Middle frontal gyrus (tissue), 1 donor: ENCODE measurements around the gene SH2B2.

Source experiments
- DNase-seq: peaks from one replicate; pipeline ENCODE4 v3.0.0-alpha.2; 2015; ENCODE audit warnings: low spot score; ENCODE audit errors: extremely low spot score

SH2B2 gene

DNA sequence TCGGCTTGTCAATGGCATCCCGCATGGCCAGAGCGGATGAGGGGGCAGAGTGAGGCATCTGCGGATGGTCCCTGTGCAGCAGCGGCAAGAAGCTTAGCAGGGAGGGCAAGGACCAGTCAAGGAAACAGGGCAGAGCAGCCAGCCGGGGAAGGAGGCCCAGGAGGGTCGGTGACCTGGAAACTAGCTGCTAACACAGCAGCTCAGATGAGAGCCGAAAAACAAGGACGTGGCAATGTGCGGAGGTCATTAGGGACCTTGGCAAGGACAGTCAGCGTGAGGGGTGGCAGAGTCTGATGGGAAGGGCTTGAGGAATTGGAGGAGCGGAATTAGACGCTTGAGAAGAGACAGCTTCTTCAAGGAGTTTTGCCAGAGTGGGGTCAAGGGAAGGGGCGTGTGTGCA, 20.1 kb upstream of the SH2B2 start:
- DNase-seq, result no peak

DNA sequence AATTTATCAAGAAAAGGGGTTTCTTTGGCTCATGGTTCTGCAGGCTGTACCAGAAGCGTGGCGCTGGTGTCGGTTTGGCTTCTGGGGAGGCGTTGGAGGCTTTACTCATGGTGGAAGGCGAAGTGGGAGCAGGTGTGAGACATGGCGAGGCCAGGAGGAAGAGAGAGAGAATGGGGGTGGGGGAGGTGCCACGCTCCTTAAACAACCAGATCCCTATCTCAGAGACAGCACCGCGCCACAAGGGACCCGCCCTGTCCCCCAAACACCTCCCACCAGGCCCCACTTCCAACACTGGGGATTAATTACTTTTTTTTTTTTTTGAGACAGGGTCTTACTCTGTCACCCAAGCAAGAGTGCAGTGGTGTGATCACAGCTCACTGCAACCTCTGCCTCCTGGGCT, 18.0 kb upstream of the SH2B2 start:
- DNase-seq, result no peak

DNA sequence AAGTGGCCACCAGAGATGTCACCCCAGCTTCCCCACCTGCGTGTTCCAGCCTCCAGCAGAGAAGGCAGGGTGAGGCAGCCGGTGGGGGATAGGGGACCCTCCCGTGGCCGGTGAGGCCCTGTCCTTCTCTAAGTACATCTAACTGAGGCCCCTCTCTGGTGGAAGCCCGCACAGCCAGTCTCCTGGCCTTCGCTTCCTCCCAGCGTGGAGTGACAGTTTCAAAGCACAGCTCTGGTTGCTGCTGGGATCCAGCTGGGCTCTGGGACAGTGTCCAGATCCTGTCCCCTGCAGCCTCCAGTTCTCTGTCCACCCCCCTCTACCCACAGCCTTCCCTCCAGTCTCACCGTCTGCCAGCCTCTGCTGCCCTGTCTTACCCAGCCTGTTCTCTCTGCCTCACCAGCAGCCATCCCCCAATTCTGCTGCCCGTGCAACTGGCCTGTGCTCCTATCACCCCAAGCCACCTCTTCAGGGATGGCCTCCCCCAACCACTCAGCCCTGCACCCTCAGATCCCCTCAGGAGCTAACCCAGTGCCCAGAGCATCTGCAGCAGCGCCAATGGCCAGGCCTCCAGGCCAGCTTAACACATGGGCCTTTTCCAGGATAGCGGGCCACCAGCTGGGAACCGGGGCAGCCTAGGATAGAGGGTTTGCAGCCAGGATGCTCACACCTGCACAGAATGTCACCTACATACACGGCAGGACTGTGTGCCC, 16.3 kb upstream of the SH2B2 start:
- DNase-seq, result no peak

DNA sequence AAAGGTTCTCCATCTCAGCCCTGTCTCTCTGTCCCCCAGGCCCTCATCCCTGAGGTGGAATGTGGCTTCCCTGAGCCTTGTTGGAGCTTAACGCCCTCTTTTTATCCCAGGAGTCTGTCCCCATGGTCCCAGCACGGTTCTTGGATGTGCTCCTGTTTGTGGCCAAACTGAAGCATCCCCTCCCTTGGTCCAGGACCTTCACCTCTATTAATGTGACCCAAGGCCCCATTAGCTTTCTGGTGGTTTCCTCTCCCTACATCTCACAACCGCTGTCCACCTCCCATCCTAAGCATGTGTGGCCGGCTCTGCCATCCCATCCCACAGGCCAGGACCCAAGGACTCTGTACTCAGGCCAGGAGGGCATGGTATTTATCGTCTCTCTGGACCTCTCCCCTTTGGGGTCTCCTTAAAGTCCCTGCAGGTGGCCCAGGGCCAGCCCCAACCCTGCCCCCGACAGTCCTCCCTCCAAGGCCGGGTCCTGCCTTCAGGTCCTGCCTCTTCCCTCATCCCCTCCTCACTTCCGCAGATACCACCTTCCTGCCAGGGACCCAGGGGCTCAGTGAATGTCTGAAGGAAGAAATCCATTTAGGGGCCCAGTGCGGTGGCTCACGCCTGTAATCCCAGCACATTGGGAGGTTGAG, 15.4 kb upstream of the SH2B2 start:
- DNase-seq, result no peak

DNA sequence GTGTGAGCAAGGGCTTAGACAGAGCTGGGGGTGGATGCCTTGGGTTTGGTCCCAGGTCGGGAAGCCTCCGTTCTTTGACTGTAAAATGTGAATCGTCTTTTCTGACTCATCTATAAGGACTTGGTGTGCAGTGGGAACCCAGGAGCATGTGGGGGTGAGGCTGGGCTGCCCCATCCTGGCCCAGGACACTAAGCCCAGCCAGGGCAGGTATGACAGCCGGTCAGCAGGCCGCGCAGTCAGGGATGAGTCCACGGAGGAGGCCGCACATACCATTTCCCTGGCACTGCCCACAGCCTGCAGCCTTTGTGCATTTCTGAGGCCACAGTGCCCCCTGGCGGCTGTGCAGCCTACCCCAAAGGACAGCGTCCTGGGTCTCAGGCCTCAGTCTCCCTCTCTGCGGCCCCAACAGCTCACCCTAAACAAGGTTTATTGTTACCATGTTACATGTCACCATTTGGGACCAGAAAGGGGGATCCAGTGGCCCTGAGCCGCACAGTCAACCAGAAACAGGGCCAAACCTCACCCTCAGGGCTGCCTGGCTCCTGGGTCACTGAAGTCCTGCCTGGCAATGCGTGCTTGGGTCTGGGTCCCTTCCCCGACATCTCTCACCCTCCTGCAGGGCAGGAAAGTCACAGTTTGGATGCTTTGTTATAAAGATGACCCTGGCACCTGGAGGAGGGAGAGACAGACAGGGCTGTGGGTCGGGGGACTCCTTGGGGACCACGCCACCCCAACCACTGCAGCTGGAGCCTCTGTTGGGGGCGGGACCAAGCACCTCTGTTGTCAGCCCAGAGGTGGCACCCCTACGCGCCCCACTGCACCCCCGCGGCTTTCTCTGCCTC, 14.4 kb upstream of the SH2B2 start:
- DNase-seq, result peak; percentile 66

DNA sequence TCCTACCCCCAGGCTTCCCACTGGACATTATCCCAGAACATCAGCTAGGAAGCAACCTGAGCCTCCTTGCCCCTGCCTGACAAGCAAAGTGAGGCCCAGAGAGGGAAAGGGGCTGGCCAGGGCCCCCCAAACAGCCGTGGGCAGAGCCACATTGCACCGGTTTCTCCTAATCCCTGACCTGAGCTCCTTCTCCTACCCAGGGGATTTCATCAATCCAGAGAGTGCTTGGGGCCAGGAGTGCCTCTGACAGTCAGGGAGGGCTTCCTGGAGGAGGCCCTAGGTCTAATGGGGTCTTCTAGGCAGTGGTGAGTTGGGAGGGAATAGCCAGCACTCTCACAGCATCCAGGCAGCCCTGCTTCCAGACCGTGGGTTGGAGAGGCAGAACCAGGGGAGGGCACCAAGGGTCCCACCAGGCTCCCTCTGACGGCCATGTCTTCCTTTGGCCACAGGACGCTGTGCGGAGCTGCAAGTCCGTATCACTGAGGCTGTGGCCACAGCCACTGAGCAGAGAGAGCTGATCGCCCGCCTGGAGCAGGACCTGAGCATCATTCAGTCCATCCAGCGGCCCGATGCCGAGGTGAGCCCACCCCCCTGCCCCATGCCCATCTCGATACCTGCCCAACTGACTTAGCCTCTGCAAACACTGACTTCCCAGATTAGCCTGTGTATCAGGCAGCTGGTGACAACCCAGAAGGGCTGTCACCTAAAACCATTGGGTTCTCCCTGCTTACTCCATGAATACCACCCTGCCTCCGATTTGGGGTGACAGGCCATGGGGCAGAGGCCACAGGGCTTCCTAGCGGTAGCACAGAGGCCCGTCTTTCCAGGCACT, 13.5 kb upstream of the SH2B2 start:
- DNase-seq, result no peak

DNA sequence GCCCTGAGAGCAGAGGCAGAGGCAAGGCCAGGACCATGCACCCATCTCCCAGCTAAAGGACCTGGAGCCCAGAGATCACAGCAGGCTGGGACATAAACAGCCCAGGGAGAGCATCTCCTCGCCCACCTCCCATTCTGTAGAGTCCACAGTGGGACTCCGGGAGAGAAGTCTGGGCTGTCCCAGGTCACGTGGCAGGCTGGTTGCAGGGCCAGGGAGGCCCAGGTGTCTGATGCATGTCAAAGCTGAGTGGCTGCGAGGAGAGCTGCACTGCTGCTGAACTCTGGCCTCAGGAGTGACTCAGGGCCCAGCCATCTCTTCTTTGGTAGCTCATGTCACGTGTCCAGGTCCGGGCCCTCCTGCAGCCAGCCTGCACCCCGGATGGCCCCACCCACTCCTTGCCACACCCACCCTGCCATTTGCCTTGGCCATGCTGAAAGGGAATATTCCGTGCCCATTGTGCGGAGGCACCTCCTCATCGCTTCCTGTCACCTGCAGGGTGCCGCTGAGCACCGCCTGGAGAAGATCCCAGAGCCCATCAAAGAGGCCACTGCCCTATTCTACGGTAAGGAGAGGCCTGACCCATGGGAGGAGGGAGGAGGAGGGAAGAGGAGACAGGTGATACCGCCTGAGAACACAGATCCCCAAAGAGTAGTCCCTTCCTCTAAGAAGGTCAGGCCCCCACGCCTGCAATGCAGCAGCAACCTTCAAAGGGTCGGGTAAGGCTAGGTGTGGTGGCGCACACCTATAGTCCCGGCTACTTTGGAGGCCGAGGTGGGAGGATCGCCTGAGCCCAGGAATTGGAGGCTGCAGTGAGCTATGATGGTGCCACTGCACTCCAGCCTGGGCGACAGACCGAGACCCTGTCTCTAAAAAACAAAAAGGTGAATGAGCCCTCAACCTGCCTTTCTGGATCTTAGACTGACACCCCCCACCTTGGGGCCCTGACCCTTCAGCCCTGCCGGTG, 12.6 kb upstream of the SH2B2 start:
- DNase-seq, result no peak

DNA sequence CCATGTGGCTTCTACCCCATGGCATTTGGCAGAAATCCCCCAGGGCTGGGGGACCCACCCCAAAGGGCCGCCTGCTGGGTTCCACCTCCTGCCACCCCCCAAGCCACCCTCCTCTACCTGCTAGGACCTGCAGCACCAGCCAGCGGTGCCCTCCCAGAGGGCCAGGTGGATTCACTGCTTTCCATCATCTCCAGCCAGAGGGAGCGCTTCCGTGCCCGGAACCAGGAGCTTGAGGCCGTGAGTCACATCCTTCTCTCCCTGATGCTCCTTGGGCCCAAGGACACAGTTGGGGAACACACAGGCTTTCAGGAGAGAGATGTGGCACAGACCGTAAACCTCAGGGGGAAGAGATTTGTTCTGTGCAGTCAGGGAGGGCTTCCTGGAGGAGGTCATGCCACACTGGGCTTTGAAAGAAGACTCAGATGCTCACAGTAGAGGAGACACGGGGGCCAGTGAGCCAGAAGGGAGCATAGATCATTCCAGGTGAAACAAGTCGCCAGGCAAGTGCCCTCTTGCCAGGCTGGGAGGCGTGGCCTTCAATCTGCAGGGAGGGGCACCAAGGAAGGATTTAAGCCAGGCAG, 11.5 kb upstream of the SH2B2 start:
- DNase-seq, result no peak

DNA sequence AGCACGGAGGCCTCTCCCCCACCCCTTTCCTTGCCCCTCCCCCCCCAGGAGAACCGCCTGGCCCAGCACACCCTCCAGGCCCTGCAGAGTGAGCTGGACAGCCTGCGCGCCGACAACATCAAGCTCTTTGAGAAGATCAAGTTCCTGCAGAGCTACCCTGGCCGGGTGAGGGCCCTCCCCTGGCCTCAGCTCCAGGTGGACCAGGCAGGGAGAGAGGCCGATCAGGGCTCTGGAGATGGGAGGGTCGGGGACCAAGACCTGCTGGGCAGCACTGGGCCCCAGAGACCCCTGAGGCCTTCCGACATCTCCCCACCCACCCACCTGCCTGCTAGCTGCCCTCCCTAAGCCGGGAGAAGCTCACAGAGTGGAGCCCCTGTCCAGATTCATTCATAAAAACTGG, 8.8 kb upstream of the SH2B2 start:
- DNase-seq, result no peak

DNA sequence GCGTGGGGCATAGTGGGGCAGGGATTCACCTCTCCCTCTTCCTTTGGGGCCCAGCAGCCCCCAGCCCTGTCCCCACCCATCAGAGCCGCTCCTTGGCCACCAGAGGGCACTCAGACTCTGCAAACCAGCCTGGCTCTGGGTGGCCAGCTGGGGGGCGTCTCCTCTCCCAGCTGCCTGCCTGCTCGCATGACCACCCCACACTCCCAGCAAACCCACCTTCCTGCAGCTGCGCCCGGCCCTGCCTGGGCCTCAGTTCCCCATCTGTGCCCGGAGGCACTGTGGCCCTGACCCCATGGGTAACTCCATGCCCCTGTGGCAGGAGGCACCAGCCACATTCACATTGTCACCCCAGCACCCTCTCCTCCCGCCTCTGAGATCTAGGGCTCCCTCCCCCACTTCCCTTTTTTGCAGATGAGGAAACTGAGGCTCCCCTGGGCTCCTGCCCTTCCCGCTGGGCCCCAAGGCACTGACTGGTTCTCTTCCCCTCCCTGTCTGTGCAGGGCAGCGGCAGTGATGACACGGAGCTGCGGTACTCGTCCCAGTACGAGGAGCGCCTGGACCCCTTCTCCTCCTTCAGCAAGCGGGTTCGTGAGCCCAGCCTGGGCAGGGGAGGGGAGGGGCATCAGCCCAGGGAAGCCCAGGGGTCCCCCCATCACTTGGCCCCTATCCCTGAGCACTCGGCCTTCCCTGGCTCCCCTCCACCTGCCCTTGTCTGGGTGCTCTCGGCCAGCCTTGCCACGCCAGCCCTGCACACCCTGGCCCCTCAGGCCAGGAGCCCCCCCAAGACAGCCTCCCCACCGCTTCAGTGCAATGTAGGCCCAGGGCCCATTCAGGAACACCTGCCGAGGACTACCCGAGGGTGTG, 6.9 kb upstream of the SH2B2 start:
- DNase-seq, result no peak

DNA sequence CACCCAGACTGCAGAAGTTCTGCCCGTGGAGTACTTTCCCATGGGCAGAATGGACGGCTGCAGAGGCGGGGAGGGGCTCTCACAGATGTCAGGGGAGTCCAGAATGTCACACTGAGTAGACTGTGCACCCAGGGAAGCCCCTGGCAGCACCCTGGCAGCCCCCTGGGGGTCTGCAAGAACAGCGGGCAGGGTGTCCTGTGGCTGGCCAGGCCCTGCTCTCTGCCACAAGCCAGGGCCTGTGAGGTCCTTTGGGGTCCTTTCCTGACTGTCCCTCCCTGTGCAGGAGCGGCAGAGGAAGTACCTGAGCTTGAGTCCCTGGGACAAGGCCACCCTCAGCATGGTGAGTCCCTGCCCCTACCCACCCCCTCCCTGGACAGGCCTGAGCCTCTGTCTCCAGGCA, 6.1 kb upstream of the SH2B2 start:
- DNase-seq, result no peak

DNA sequence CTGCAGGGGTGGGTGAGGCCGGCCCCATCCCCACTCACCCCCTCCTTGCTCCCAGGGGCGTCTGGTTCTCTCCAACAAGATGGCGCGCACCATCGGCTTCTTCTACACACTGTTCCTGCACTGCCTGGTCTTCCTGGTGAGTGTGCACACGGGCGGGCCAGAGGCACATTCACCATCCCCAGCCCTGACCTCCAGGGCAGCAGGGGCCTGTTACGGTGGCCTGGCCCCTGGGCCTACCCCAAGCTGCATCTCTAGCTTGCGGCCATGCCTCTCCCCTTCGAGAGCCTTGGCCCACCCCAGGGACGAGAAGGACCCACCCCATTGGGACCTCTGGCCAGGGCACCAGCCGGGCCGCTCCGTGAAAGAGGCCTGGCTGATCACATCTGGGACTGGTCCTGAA, 4.9 kb upstream of the SH2B2 start:
- DNase-seq, result no peak

DNA sequence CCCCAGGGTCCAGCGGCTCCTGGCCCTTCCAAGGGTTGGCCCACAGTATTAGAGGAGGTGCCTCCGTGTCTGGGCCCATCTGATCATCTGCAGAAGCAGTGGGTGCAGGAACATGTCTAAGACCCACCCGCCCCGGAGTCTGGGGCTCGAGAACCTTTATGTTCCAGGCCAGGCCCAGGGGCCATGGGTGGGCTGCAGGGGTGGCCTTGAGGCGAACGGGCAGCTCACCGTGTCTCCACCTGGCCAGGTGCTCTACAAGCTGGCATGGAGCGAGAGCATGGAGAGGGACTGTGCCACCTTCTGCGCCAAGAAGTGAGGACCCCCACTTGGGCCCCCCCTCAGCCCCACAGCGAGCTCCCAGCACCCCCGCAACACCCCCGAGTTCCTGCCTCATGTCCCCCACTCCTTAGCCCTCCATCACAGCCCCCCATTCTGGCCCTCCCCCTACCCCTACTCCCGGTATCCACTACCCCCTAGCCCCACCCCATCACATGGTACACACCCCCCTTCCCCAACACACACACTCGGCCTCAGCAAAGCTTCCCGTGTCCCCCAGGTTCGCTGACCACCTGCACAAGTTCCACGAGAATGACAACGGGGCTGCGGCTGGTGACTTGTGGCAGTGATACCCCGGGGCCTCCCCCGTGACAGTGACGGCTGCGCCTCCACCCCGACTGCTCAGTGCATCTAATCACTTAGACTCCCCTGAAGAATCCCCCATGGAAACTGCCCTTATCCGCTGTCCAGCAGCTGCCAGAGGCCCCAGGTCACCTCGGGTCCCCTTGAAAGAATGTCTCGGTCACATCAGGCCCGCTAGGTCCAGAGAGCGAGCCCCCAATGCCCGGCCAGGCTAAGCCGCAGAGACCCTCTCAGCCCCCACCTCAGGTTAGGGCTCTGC, 4.0 kb upstream of the SH2B2 start:
- DNase-seq, result no peak

DNA sequence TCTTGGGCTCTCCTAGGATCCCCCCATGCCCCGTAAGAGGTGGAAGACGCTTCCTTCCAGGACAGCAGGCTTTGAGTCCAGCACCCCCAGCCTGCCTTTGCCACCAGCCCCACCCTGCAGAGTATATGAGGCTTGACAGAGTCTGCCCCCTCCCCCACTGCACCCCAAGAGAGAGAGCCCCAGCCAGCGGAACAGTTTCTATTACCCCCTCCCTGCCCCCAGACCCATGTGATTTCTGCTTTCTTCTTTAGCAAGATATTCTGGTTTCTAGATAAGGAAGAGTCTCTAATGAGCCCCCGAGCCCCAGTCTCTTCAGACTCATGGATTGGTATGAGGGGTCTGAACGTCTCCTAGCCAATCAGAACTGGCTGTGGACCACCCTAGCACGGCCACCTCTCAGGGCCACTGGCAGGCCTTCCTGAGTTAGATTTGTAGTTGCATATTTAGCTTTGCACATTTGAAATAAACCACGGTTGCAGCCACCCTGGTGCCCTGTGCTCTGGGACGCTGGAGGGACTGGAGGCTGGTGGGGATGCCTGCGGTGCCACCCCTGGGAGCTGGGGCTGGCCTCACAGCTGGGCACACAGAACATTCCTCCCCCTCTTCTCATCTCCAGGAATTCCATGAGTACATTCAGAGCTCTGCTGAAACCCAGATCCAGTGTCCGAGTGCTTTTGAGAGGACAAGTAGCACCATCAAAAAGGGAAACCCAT, 3.0 kb upstream of the SH2B2 start:
- DNase-seq, result no peak

DNA sequence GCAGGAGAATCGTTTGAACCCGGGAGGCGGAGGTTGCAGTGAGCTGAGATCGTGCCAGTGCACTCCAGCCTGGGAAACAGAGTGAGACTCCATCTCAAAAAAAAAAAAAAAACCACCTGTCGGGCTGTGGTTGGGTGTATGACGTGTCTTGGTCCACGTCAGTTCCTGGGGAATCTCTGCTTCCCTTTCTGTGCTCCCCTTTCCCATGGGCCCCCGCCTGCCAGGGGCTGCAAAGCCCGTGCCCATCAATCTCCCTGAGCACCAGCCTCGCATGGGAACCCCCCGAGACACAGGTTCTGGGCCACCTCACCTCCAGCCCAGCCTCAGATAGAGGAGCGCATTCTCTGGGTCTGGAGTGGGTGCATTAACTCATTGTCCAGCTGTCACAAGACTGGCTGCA, 2.3 kb upstream of the SH2B2 start:
- no peak for DNase-seq

DNA sequence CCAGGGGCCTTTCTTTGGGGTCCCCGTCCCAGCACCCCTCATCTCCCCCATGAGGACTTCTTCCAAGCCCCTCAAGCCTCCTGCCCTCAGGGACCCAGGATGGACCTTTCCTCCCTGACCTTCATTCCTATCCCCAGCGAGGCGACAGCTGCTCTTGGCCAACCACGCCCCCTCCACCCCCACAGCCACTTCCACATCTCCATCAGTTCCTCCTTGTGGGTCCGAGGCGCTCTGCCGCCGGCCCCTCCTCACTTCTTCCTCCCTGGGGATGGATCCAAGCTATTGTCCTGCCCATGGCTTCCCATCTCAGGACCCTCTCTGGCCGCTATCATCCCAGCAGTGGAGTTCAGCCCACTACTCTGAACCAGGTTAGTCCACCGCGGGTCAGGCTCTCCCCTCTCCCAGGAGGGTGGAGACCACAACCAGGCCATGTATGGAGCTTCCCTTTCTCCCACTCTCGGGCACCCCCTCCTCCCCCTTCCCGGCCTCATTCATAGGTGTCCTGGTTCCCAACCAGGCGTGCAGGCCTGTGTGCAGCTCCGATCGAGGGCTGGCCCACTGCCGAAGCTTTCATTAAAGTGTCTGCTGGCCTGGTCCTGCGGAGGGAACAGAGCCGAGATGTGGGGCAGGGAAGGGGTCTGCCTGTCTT, 1.7 kb upstream of the SH2B2 start:
- DNase-seq, result no peak
